ENCODE data around the gene RNF169. TPM values are rescaled to one million over a fixed set of nuclear protein-coding genes. Genes with fewer than 3 reads are reported as not detected.

The RNF169 gene
- total and polyA plus RNA-seq, 2 experiments from 2014 or later, result 0.78 to 16.5 TPM

GRCh38 chr11:74845978-74846517 is 97.4 kb downstream of the RNF169 start:
- no peak overlapping the region for H3K27ac Mint-ChIP-seq
- H3K36me3 ChIP-seq (ENCODE audit: insufficient read depth), result no peaks in the 10 kb centered on the region
- no peak overlapping the region for H3K4me2 ChIP-seq

More at GRCh38 chr11:74845978-74846517, 97.4 kb downstream of the RNF169 start:
- DNase-seq (ENCODE audit: low spot score) (no peak), ATAC-seq (no peak)
- H3K79me2 ChIP-seq (replicated peaks; ENCODE audit: insufficient read depth), result no peaks in the 10 kb centered on the region
- H3K9me3 Mint-ChIP-seq, result no peaks in the 10 kb centered on the region; the same call in 2 of the 3 replicates
- peaks cover 18% of the 10 kb centered on the region for H3K4me1 ChIP-seq (ENCODE audit: insufficient read depth)
- H3K9me2 ChIP-seq (ENCODE audit: insufficient read depth), result no peaks in the 10 kb centered on the region
- H3K27me3 Mint-ChIP-seq (ENCODE audit: insufficient read depth, low read depth, poor library complexity), result peaks cover 7% of the 10 kb centered on the region
- peaks cover 5% of the 10 kb centered on the region; the same call in 1 of the 3 replicates for H3K36me3 Mint-ChIP-seq (ENCODE audit: low read depth)
- no peak overlapping the region for H3K27ac ChIP-seq (ENCODE audit: low read depth)
- H4K20me1 ChIP-seq (replicated peaks; ENCODE audit: insufficient read depth), result no peaks in the 10 kb centered on the region
- H3K4me3 Mint-ChIP-seq, result no peak overlapping the region
- peaks cover 14% of the 10 kb centered on the region for H3K4me1 Mint-ChIP-seq
- H3K27me3 ChIP-seq (ENCODE audit: insufficient read depth), result no peaks in the 10 kb centered on the region
- no peak overlapping the region for H2AFZ ChIP-seq
- H3K4me3 ChIP-seq, result no peak overlapping the region
- H3F3A ChIP-seq (replicated peaks; ENCODE audit: low read depth), result no peaks in the 10 kb centered on the region
- TF ChIP-seq EZH2phosphoT487 (IDR thresholded peaks at IDR 0.05; ENCODE audit: unreplicated experiment) (no peak), ZNF462 (CRISPR knock-in tag; IDR thresholded peaks at IDR 0.05) (no peak), CREB1 (CRISPR knock-in tag; IDR thresholded peaks at IDR 0.05; ENCODE audit: low read depth) (no peak), STAT1 (IDR thresholded peaks at IDR 0.05; ENCODE audit: unreplicated experiment) (no peak), NANOG (IDR thresholded peaks at IDR 0.05; ENCODE audit: borderline replicate concordance) (no peak), JUNB (IDR thresholded peaks at IDR 0.05; ENCODE audit: unreplicated experiment) (no peak), ZNF114 (CRISPR knock-in tag; IDR thresholded peaks at IDR 0.05) (no peak), POLR2AphosphoS5 (IDR thresholded peaks at IDR 0.05; ENCODE audit: low read depth) (no peak), EZH2 (IDR thresholded peaks at IDR 0.05; ENCODE audit: low read depth, unreplicated experiment) (no peak), ZNF331 (CRISPR knock-in tag; IDR thresholded peaks at IDR 0.05; ENCODE audit: low read depth) (no peak)
- TF ChIP-seq, protein P1, sequence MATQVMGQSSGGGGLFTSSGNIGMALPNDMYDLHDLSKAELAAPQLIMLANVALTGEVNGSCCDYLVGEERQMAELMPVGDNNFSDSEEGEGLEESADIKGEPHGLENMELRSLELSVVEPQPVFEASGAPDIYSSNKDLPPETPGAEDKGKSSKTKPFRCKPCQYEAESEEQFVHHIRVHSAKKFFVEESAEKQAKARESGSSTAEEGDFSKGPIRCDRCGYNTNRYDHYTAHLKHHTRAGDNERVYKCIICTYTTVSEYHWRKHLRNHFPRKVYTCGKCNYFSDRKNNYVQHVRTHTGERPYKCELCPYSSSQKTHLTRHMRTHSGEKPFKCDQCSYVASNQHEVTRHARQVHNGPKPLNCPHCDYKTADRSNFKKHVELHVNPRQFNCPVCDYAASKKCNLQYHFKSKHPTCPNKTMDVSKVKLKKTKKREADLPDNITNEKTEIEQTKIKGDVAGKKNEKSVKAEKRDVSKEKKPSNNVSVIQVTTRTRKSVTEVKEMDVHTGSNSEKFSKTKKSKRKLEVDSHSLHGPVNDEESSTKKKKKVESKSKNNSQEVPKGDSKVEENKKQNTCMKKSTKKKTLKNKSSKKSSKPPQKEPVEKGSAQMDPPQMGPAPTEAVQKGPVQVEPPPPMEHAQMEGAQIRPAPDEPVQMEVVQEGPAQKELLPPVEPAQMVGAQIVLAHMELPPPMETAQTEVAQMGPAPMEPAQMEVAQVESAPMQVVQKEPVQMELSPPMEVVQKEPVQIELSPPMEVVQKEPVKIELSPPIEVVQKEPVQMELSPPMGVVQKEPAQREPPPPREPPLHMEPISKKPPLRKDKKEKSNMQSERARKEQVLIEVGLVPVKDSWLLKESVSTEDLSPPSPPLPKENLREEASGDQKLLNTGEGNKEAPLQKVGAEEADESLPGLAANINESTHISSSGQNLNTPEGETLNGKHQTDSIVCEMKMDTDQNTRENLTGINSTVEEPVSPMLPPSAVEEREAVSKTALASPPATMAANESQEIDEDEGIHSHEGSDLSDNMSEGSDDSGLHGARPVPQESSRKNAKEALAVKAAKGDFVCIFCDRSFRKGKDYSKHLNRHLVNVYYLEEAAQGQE (IDR thresholded peaks at IDR 0.05; ENCODE audit: unreplicated experiment), result no peak
- TF ChIP-seq, protein P2, sequence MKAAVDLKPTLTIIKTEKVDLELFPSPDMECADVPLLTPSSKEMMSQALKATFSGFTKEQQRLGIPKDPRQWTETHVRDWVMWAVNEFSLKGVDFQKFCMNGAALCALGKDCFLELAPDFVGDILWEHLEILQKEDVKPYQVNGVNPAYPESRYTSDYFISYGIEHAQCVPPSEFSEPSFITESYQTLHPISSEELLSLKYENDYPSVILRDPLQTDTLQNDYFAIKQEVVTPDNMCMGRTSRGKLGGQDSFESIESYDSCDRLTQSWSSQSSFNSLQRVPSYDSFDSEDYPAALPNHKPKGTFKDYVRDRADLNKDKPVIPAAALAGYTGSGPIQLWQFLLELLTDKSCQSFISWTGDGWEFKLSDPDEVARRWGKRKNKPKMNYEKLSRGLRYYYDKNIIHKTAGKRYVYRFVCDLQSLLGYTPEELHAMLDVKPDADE (IDR thresholded peaks at IDR 0.05), result no peak
- TF ChIP-seq, protein P3, sequence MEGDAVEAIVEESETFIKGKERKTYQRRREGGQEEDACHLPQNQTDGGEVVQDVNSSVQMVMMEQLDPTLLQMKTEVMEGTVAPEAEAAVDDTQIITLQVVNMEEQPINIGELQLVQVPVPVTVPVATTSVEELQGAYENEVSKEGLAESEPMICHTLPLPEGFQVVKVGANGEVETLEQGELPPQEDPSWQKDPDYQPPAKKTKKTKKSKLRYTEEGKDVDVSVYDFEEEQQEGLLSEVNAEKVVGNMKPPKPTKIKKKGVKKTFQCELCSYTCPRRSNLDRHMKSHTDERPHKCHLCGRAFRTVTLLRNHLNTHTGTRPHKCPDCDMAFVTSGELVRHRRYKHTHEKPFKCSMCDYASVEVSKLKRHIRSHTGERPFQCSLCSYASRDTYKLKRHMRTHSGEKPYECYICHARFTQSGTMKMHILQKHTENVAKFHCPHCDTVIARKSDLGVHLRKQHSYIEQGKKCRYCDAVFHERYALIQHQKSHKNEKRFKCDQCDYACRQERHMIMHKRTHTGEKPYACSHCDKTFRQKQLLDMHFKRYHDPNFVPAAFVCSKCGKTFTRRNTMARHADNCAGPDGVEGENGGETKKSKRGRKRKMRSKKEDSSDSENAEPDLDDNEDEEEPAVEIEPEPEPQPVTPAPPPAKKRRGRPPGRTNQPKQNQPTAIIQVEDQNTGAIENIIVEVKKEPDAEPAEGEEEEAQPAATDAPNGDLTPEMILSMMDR (conservative IDR thresholded peaks at IDR 0.05; ENCODE audit: low read depth in 2 of 2), result no peak

All from GM23338 (cell line).